Activated CD4-positive, alpha-beta T cell treated with anti-CD3 and anti-CD28 coated beads for 1 hour (primary cell): Measurements from ENCODE around the gene COL6A3.

ENCODE experiments used
- DNase-seq: peaks from one replicate; pipeline ENCODE4 v3.0.0-alpha.2; 2020

Gene COL6A3

DNA sequence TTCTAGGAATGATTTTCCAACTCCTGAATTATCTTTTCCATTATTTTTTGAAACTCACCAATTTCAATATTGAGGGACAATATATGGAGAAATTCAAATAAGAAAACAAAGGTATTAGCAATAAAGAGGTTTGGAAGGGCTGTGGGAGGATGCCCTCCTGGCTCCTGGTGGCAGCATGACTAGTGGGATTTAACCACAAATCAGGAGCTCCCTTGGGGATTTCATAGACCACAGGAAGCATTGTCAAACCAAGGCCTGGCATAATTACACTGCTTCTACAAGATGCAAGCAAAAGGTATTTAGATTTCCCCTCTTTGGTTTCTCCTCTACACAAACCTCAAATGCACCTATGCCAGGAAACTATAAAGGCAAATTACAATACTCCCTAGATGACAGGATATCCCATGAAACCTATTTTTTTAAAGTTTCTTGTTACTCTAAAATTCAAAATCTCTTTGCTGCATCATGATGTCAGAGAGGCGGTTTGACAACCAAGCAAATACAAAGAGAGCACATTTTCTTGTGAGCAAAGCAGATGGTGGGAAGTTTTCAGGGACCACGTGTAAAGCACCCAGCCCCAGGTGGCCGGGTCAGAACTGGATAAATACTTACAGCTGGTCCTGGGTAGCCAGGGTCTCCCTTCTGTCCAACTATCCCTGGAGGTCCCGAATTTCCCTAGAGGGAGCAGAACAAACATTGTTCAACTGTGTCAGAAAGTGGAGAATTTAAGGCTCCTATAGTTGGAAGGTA lies 67.9 kb downstream of the COL6A3 start:
- DNase-seq = no peak

DNA sequence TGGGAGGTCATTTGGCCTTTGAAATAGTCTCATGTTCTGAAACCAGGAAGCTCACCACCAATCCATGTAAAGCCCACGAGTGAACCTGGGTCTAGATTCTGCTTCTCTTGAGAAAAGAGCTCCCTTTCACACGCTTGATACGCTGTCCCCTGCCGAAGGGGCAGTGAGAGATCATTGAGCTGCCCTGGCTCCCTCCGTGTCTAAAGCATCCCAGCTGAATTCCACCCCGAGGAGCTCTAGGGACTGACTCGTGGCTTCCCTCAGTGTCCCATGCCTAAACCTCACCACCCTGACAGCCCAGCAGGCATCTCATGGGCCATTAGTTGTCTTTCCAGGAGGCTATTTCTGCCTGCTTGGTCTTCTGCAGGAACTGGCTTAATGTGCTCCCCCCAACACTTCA lies 68.6 kb downstream of the COL6A3 start:
- no peak for DNase-seq

DNA sequence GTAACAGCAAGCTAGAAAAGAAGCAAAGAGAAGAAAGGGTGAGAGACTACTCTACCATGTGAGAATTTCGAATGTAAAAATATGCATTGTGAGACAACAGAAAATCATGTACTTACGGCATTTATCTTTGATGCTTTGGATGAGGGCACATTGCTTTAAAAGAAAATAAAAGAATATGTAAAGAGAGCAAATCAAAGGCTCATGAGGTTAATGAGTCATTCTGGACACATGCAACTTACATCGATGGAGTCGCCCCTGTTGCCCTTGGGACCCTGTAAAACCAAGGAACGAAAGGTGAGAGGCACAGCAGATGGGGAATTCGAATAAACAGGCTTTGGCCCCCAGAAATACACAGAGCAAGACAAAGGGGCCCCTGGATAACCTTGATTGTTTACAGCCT lies 69.0 kb downstream of the COL6A3 start:
- no peak for DNase-seq

DNA sequence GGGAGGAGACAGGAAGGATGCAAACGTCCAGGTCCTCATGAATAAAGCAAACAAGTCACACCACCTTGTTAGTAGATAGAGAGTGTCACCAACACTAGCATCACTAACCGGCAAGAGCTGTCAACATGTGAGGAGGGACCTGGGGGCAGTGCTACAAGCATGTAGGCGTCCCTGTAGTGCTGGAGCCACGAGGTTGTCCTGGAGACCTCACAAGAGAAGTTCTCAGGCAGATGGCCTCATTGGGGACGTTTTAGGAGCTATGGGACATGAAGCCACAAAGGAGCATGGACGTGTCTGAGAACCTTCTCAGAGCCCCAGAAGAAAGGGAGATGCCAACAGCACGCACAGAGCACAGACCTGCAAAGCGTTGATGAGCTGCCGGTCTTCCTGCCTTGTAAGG lies 70.0 kb downstream of the COL6A3 start:
- no peak for DNase-seq

DNA sequence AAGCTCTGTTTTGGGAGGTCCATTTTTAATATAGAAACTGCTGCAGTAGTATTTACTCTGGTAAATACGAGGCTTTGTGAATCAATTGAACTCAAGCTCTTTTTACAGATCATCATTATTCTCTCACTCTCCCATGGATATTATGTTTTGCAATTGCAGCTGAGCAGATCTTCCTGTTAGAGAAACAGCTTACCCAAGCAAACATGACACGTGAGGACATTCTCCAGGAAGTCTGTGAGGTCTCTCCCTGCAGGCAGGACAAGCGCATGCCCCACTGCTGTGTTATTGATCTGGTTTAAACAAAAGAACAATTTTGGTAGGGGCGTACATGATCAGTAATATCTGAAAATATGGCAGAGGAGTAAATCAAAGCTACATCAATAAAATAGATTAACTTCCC lies 72.1 kb downstream of the COL6A3 start:
- DNase-seq = no peak

DNA sequence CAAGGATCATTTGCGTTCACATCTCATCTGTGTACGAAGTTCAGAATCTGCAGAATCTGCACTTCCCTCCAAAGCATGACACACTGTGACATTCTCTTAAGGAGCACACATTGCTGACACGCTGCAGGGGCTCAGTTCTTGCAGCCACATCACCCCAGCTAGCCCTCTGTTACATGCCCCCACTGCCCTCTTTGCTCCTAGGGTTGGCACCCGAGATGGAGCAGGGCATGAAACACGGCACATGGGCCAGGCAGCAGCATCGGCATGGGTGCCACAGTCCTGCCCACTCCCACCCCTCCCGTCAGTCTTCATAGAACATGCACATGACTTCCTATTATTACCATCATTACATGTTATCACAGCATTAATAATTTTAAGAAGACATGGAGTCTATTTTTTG lies 76.4 kb downstream of the COL6A3 start:
- DNase-seq = no peak

DNA sequence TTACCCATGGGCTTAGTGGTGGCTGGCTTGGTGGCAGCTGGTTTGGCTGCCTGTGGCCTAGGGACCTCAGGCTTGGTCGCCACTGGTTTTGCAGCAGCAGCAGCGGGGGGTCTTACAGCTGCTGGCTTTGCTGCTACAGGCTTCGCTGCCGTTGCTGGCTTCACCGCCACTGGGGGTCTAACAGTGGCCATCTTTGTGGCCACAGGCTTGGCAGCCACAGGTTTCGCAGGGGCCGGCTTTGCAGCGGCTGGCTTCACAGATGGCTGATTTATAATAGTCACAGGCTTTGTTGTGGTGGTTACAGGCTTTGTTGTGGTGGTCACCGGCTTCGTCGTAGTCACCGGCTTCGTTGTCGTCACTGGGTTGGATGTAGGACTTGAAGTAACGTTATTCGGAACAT lies 77.8 kb downstream of the COL6A3 start:
- no peak for DNase-seq

DNA sequence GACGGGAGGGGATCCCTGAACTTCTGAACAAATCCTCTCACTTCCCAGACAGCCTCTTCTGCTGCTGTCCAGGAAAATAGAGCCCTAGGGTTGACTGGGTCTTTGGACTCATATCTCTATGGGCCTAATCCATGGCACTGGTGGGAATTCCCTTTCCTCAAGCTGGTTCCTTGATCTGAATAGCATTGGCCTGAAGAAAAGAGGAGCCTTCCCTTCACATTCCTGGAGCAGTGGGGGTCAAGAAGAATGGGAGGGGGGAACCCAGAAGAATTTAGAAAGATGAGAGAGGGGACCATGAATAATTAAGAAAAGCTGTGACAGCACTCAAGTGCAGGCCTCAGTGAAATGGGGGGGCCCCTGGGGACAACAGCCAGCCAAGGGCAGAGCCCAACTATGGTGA lies 80.2 kb downstream of the COL6A3 start:
- no peak for DNase-seq

DNA sequence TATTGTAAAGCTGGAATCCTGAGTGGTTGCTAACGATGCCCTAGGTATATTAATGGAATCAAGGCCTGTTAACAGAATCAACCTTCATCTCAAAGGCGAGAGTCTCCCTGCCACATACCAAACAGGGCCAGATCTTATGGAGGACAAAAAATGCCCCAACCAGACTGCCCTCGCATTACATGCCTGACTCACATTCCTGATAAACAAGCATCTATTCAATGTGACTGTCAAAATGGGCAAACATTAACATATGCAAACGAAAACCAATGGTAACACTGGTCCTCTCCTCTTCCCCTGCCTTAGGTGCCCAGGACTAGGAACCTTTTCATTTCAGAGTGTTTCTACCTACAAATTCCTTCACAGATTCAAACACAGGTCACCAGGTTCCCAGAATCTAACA lies 83.4 kb downstream of the COL6A3 start:
- no peak for DNase-seq

DNA sequence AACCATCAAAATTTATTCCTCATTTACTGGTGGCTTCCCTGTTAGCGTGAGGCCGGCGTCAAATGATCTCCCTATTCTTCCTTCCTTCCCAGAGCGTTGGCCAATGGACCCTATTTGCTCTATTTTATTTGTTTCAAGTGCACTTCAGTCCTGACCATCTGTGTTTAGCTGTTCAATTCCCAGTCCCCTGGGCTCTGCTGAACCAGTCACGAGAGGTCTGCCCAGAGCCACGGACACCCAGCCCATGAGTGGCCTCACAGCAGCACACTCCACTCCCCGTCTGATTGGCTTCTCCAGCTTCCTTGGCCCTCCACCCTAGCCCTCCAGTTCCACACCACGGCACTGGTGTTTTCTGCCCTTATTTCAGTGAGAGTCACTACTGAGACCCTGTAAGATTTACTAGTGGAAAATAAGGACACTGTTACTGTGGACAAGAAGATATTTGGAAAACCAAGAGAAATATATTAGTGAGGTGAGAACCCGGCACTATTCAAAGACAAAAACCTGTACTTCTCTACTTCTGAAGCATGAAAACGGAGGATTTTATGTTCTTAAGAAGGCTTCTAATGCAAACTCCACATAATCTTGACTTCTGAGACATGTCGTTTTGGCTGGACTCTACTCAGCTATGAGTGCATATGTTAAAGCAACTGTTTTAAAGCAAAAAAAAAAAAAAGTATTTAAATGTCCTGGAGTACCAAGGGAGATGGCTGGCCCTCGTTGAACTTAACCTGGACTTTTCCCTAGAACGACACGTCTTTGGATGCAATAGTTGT lies 86.6 kb downstream of the COL6A3 start:
- DNase-seq = no peak

DNA sequence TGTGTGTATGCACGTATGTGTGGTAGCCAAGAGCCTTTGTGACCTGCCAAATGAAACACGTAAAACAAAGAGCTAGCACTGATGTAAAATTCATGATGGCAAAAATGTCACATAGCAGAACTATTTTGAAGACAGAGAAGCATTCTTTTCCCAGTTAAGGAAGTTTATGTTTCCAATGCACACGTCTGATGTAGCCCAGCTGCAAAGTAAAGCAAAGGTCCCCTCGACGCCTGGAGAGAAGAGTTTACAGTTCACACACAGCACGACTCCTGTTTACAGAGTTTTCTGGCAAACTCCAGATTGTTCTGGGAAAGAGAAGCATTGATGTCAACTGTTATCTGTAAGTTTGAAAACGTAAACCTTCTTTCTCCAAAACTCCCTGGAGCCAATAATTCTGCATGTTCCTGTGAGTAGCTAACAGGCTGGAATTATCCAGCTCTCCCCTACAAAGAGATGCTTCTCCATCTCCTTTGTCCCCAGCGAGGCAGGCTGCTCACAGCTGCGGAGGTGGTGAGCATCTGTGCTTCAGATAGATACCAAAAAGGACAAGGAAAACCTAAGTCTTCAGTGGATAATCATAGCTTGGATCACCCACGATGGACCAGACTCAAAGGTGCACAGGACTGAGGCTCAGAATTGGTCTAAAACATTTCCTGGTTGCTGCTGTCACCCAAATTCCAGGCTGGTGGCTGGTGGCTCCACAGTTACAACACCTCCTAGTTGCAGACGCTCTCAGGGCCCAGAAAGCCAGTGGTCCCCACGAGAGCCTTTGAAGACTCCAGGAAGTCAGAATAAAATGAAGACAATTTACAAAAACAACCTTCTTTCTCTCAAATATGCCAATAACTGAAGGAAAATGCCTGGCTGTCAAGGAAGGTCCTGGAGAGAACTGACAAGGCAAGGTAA lies 87.4 kb downstream of the COL6A3 start:
- no peak for DNase-seq

DNA sequence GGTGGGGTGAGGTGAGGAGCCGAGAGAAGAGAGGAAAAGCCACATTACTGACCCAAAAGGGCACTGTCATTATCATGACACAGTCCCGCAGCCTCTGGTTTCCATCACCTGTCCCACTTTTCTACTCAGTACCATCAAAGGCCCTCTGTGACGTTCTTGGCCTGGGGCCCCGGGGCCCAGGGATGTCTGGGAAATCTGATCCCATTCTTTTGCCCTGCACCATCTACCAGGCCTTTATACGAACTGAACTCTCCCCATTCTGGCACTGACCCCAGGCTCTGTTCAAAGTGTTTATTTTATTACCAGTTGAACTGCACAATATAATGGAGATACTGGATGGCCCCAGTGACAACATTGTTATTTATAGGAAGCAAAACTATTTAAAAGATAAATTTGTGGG lies 89.1 kb downstream of the COL6A3 start:
- no peak for DNase-seq

DNA sequence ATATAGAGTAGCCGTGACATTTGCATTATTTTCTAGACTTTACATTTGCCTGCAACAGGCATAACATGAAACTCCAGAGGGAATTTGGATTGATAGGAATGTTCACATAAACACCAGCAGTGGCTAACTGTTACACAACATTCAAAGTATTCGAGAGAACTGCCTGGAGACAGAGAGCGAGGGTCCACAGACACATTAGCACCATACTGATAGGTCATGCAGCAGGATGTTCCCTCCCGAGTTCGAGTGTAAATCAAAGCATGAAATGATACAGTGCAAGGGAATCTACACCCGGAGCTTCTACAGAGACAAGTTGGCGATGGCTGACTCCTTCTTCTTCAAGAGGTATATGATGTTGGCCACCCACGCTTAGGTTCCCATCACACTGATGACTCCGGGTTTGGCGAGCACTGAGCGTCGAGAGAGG lies 89.5 kb downstream of the COL6A3 start:
- no peak for DNase-seq

DNA sequence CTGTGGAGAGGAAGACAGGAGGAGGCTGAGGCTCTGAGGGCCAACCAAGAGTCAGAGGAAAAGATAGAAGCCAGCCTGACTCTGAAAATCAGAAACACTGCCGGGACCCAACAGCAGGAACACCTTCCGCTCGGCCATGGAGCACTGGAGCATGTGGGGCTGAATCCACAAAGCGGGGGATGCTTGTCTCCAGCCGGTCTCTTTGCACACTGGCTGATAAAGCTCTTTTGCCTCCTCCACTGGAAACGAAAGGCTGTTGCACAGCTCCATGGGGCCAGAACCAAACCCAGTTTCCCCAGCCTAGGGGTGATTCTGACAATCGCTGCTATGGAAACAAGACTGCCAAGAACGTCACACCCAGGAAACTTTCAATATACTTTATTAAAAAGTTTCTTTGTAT lies 90.3 kb downstream of the COL6A3 start:
- DNase-seq = no peak

DNA sequence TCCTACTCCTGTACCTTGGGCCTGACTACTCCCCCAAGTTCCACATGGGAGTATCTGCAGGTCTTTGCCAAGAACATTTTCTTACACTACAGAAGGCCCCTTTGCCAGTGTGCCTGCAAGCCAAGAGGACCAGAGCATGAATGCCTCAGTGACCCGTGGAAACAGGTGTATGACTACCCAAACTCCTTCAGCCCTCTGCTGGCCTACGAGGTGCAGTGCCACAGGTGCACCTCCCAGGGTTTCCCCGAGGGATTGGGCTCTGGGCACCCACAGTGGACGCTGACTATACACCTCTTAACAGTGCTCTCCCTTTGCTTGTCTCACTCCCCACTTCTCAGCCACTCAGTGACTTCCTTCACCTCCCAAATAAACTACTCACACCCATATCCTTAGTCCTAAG lies 91.4 kb downstream of the COL6A3 start:
- DNase-seq = no peak

DNA sequence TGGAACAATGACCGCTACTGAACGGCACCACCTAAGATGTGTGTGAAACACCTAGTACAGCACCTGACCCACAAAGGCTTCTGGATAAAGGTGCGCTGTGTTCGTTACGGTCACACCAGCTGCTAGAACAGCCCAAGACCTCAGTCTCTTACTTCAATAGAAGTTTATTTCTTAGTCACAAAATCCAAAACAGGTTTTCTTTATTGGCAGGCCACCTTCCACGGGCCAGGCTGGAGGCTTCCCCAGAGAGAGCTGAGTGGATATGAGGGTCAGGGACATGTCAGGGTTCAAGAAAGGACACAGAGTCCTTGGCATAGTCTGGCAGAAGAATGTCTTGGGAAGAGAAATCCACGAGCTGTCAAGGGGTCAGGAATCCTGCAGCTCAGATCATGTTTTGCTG lies 92.2 kb downstream of the COL6A3 start:
- DNase-seq = no peak

DNA sequence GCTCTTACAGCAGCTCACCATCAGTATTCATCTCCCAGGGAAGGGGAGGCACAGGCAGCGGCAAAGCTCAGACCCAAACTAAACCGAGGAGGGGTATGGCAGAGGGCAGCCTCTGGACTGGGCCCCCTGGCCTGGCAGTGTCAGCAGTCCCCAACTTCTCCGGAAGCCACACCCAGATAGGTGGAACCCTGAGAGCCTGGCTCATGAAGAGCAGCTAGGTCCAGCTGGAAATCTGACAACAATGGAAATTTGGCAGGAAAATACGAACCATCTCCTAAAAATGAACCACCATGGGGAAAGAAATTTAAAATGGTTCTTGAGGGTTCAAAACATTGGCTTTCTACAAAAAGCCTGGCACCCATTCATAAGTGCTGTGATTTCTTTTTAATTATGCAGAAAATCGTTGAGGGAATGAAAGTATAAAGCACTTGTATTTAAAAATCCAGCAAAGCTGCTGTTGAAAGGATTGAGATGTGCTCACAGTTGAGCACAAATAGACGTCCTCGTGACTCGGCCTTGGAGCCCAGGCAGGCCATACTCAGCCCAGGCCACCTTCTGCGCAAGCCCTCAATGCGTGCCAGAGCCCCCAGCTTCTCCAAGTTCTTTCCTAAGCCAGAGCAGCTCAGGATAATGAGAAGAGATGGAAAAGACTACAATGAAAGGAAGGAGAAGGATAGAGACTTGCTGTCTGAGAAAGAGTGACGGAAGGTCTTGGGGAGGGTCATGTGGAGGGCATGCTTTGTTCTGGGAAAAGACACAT lies 93.0 kb downstream of the COL6A3 start:
- DNase-seq = no peak

DNA sequence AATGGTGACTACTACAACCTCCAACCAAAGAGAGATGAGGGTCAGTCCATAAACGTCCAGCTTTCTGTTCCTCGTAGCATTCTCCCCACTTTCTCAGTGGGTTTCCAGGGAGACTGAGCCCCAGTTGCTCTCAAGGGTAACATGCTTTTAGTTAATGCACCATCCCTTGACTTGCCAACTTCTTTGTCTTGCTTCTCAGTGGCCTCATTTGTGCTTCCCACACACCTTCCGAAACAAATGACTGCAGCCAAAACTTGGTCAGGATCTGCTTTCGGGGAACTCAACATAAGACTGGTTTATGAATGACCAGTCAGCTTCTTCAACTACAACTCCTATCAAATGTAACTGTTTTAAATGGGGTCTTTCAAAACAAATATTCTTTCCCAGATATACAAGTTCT lies 94.1 kb downstream of the COL6A3 start:
- no peak for DNase-seq

DNA sequence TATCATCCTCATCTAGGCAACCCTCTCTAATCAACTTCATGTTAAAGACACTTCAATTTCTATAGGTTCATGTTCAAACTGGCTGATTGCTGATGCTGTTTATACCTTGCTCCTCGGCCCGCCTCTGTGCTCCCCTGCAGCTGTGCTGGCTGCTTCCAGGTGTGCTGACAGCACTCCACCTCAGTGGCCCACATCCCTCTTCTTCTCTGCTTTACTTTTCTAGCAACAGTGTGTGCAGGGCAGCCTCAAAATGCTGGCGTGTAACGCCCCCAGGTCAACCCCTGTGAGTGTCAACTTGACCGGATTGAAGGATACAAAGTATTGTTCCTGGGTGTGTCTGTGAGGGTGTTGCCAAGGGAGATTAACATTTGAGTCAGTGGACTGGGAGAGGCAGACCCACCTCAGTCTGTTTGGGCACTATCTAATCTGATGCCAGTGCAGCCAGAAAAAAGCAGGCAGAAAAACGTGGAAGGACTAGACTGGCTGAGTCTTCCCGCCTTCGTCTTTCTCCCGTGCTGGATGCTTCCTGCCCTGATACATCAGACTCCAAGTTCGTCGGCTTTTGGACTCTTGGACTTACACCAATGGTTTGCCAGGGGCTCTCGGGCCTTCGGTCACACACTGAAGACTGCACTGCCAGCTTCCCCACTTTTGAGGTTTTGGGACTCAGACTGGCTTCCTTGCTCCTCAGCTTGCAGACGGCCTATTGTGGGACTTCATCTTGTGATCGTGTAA lies 94.7 kb downstream of the COL6A3 start:
- DNase-seq = no peak

DNA sequence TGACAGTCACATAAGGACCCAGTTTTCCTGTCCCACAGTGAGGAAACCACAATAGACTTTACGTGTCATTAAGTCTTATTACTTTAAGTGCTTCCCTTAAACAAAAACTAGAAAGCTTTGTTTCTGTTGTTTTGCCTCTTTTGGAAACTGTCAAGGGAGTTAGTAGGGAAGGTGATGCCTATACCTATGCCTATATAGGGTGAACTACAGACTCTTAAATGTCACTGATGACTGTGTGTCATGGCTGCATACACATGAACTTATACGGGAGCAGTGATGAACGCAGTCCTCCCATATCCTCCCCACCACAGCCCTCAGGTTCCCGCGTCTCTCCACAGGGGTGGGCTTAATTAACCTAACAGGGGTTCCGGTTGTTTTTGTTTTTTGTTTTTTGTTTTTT lies 97.6 kb downstream of the COL6A3 start:
- no peak for DNase-seq

DNA sequence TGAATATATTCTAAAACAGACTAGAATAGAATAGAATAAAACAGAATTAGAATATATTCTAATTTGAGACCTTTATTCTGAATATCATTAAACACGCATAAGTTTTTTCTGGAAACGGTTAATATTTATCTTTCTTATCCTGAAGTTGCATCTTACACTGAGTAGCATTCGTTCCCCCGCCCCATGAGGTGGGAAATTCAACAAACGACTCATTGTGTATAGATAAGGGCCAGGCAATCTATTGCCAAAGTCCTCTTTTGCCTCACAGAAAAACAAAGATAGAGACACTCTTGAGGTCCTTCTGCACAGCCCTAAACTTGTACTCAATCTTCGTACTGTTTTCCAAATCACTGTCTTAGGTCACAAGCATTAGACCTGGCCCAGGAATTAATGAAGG lies 98.1 kb downstream of the COL6A3 start:
- no peak for DNase-seq

DNA sequence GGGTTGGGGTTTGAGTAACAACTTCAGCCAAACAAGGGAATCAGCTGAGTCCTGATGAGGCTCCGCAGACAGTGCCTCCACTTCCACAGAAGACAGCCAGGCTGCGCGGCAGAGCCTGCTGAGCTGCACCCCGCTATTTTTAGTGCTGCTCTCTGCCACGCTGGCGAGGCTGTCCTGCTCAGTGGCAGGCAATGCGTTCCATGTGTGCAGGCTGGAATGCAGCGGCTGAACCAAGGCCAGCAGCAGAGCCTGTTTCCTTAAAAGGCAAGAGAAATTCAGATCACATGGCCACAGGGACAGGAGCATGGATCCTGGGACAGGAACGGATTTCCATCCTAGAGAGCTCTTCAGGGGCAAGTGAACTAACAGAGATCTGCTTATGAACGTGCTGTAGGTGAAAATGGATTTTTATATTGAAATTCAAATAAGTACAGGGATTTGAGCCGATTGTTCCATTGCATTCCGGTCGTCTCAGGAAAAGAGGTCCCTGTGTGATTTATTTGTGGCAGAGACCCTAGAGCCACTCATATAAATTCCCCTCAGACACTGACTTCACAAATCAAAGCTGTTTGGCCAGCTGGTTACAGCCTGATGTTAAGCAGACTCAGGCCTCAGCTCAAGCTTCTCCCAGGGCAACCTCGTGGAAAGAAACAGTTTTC lies 98.7 kb downstream of the COL6A3 start:
- DNase-seq = no peak
